Karpas-422 (cell line): ENCODE results near the gene FMNL1. TPM values are rescaled to one million over a fixed set of nuclear protein-coding genes. Genes with fewer than 3 reads are reported as not detected.

ENCODE experiments used
- DNase-seq: peaks from one replicate; pipeline ENCODE4 v3.0.0-alpha.2; 2015
- H2AFZ ChIP-seq: fragments of 200-600 bp; sonication (generic); 2 replicates; pipeline ENCODE4 v1.6.1; 2014; ENCODE audit warnings: antibody characterized with exemption, low read length, mixed read lengths
- H3K27ac ChIP-seq: fragments of 200-600 bp; sonication (generic); 2 replicates; pipeline ENCODE4 v1.5.1; 2014; ENCODE audit warnings: mild to moderate bottlenecking, low read length, moderate library complexity
- H3K27me3 ChIP-seq: fragments of 200-600 bp; sonication (generic); 2 replicates; pipeline ENCODE4 v1.6.1; 2014; ENCODE audit warnings: low read length, mixed read lengths
- H3K36me3 ChIP-seq: fragments of 200-600 bp; sonication (generic); 2 replicates; pipeline ENCODE4 v1.6.1; 2014; ENCODE audit warnings: low read length, mixed read lengths; ENCODE audit not compliant: insufficient read depth
- H3K4me1 ChIP-seq: fragments of 200-600 bp; sonication (generic); 2 replicates; pipeline ENCODE4 v1.6.1; 2014; ENCODE audit warnings: mild to moderate bottlenecking, low read length, mixed read lengths
- H3K4me2 ChIP-seq: fragments of 200-600 bp; sonication (generic); 2 replicates; pipeline ENCODE4 v1.6.1; 2014; ENCODE audit warnings: low read length, low read depth, mild to moderate bottlenecking; ENCODE audit not compliant: poor library complexity, severe bottlenecking
- H3K4me3 ChIP-seq: fragments of 200-600 bp; sonication (generic); 2 replicates; pipeline ENCODE4 v1.5.1; 2014; ENCODE audit warnings: mild to moderate bottlenecking, antibody characterized with exemption, low read length, mixed read lengths
- H3K79me2 ChIP-seq: fragments of 200-600 bp; sonication (generic); 2 replicates; pipeline ENCODE4 v1.6.1; 2014; ENCODE audit warnings: mild to moderate bottlenecking, low read length, mixed read lengths
- H3K9ac ChIP-seq: fragments of 200-600 bp; sonication (generic); 2 replicates; pipeline ENCODE4 v1.6.0; 2014; ENCODE audit warnings: low read length
- H3K9me2 ChIP-seq: fragments of 200-600 bp; sonication (generic), shearing (Covaris generic); replicated peaks from 2 replicates; pipeline ENCODE4 v1.6.0; 2014; ENCODE audit warnings: mild to moderate bottlenecking, low read length, moderate library complexity; ENCODE audit not compliant: insufficient read depth
- H3K9me3 ChIP-seq: fragments of 300-700, 200-600 bp; sonication (generic); 2 replicates; pipeline ENCODE4 v1.6.1; 2014; ENCODE audit warnings: low read length, mixed read lengths
- H4K20me1 ChIP-seq: fragments of 200-600 bp; sonication (generic); 2 replicates; pipeline ENCODE4 v1.6.1; 2014; ENCODE audit warnings: mild to moderate bottlenecking, antibody characterized with exemption, low read length, low read depth; ENCODE audit not compliant: insufficient read depth
- total RNA-seq: library from RNA; depleted of rRNA; stranded (reverse); fragments of >200 nt; shearing (Covaris generic); gene quantifications from 2 replicates; pipeline ENCODE4 v1.2.3, GENCODE V29; 2014; ENCODE audit warnings: low replicate concordance

FMNL1 gene
- total RNA-seq, 1 experiment from 2014 or later, result not detected

GRCh38 chr17:45256114-45256966, 34.7 kb downstream of the FMNL1 start:
- Histone ChIP-seq H4K20me1 (no peaks in the 10 kb centered on the region; the same call in 1 of the 2 replicates), H2AFZ (no peak overlapping the region), H3K4me2 (no peak overlapping the region), H3K27ac (no peak overlapping the region), H3K9ac (no peak overlapping the region), H3K9me2 (no peaks in the 10 kb centered on the region), H3K36me3 (no peaks in the 10 kb centered on the region), H3K9me3 (no peaks in the 10 kb centered on the region), H3K27me3 (no peaks in the 10 kb centered on the region), H3K4me3 (no peak overlapping the region), H3K79me2 (no peaks in the 10 kb centered on the region), H3K4me1 (no peaks in the 10 kb centered on the region)
- DNase-seq, result no peak

- Histone ChIP-seq H2AFZ (no peak overlapping the region), H3K4me1 (no peaks in the 10 kb centered on the region), H3K79me2 (no peaks in the 10 kb centered on the region), H3K36me3 (no peaks in the 10 kb centered on the region), H3K9me3 (no peaks in the 10 kb centered on the region), H3K9ac (no peak overlapping the region), H3K4me3 (no peak overlapping the region), H3K9me2 (no peaks in the 10 kb centered on the region), H3K27ac (no peak overlapping the region), H3K4me2 (no peak overlapping the region), H4K20me1 (no peaks in the 10 kb centered on the region; the same call in 1 of the 2 replicates), H3K27me3 (no peaks in the 10 kb centered on the region)
- DNase-seq, result no peak
Observed at GRCh38 chr17:45257115-45257514, 35.4 kb downstream of the FMNL1 start.

- Histone ChIP-seq H3K4me2 (no peak overlapping the region), H3K9ac (no peak overlapping the region), H3K9me2 (no peaks in the 10 kb centered on the region), H3K4me3 (no peak overlapping the region), H3K9me3 (no peaks in the 10 kb centered on the region), H4K20me1 (no peaks in the 10 kb centered on the region; the same call in 1 of the 2 replicates), H3K27ac (no peak overlapping the region), H2AFZ (no peak overlapping the region), H3K4me1 (no peaks in the 10 kb centered on the region), H3K79me2 (no peaks in the 10 kb centered on the region), H3K27me3 (no peaks in the 10 kb centered on the region), H3K36me3 (no peaks in the 10 kb centered on the region)
- no peak for DNase-seq
Observed at GRCh38 chr17:45258981-45259380, 37.3 kb downstream of the FMNL1 start.

- Histone ChIP-seq H3K9me2 (no peaks in the 10 kb centered on the region), H3K79me2 (no peaks in the 10 kb centered on the region), H3K27me3 (no peaks in the 10 kb centered on the region), H3K36me3 (peaks cover 5% of the 10 kb centered on the region; the same call in 1 of the 2 replicates), H2AFZ (no peak overlapping the region), H3K9ac (no peak overlapping the region), H3K4me2 (no peak overlapping the region), H3K4me1 (no peaks in the 10 kb centered on the region), H3K9me3 (no peaks in the 10 kb centered on the region), H3K27ac (no peak overlapping the region), H4K20me1 (no peaks in the 10 kb centered on the region; the same call in 1 of the 2 replicates), H3K4me3 (no peak overlapping the region)
- DNase-seq, result no peak
Observed at GRCh38 chr17:45260204-45260783, 38.6 kb downstream of the FMNL1 start.

GRCh38 chr17:45261577-45262515, 40.2 kb downstream of the FMNL1 start, which contains the start of gene SPATA32:
Gene SPATA32, minus strand, starts transcription at chr17:45262094. Its CDS starts 78 bp downstream, at chr17:45262016.
- H3K27me3 ChIP-seq, result no peaks in the 10 kb centered on the region
- no peak within 1 kb of the TSS for H2AFZ ChIP-seq
- no peak within 1 kb of the TSS for H3K27ac ChIP-seq
- H3K36me3 ChIP-seq, result peaks cover 7% of the 10 kb centered on the region
- no peak for DNase-seq
- no peaks in the 10 kb centered on the region for H3K79me2 ChIP-seq
- H3K9ac ChIP-seq, result no peak within 1 kb of the TSS
- no peak within 1 kb of the TSS for H3K4me2 ChIP-seq
- peaks cover 5% of the 10 kb centered on the region; the same call in 1 of the 2 replicates for H3K4me1 ChIP-seq
- H3K4me3 ChIP-seq, result no peak within 1 kb of the TSS
- H3K9me2 ChIP-seq, result no peaks in the 10 kb centered on the region
- H3K9me3 ChIP-seq, result no peaks in the 10 kb centered on the region
- no peaks in the 10 kb centered on the region; the same call in 1 of the 2 replicates for H4K20me1 ChIP-seq

GRCh38 chr17:45262516-45263476, 41.1 kb downstream of the FMNL1 start:
- H2AFZ ChIP-seq, result no peak overlapping the region
- DNase-seq, result no peak
- H3K9ac ChIP-seq, result no peak overlapping the region
- no peak overlapping the region for H3K4me2 ChIP-seq
- H3K27ac ChIP-seq, result no peak overlapping the region
- no peaks in the 10 kb centered on the region for H3K79me2 ChIP-seq
- H3K36me3 ChIP-seq, result peaks cover 12% of the 10 kb centered on the region
- no peaks in the 10 kb centered on the region for H3K9me2 ChIP-seq
- no peak overlapping the region for H3K4me3 ChIP-seq
- H4K20me1 ChIP-seq, result no peaks in the 10 kb centered on the region; the same call in 1 of the 2 replicates
- peaks cover 5% of the 10 kb centered on the region; the same call in 1 of the 2 replicates for H3K4me1 ChIP-seq
- no peaks in the 10 kb centered on the region for H3K9me3 ChIP-seq
- no peaks in the 10 kb centered on the region for H3K27me3 ChIP-seq

- Histone ChIP-seq H3K9ac (no peak overlapping the region), H3K4me3 (no peak overlapping the region), H3K4me1 (peaks cover 5% of the 10 kb centered on the region; the same call in 1 of the 2 replicates), H3K9me3 (no peaks in the 10 kb centered on the region), H3K36me3 (peaks cover 14% of the 10 kb centered on the region), H3K9me2 (no peaks in the 10 kb centered on the region), H3K27ac (no peak overlapping the region), H3K4me2 (no peak overlapping the region), H2AFZ (no peak overlapping the region), H3K79me2 (no peaks in the 10 kb centered on the region), H4K20me1 (no peaks in the 10 kb centered on the region), H3K27me3 (no peaks in the 10 kb centered on the region)
- DNase-seq, result no peak
Observed at GRCh38 chr17:45263477-45263860, 41.8 kb downstream of the FMNL1 start.
